ENCODE data around the gene SLC7A6. TPM values are rescaled to one million over a fixed set of nuclear protein-coding genes. Genes with fewer than 3 reads are reported as not detected.

The SLC7A6 gene
- total RNA-seq, 1 donor from 2014 or later, result 20.8 TPM

DNA sequence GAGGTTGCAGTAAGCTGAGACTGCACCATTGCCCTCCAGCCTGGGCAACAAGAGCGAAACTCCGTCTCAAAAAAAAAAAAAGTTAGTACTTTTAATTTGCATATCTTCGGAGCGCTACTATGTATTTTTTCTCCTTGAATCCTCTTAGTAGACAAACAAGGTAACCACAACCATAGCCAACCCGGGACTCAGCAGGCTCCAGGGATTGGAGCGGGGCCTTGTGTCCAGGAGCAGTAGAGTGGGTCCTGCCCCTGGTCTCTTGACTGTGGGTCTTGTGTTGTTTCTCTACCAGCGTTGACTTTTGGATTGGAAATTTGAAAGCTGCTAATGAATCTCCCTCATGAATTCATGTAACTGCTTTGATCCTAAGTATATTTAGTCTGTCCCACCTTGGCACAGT is 78.8 kb downstream of the SLC7A6 start:
- Mint-ChIP-seq H3K27me3 (ENCODE audit: unreplicated experiment) (peaks cover 1% of the 10 kb centered on the region), H3K27ac (ENCODE audit: unreplicated experiment) (no peak overlapping the region), H3K9me3 (ENCODE audit: unreplicated experiment) (no peaks in the 10 kb centered on the region), H3K36me3 (ENCODE audit: low read depth, unreplicated experiment) (peaks cover 39% of the 10 kb centered on the region), H3K4me3 (ENCODE audit: unreplicated experiment) (no peak overlapping the region), H3K4me1 (ENCODE audit: unreplicated experiment) (peaks cover 3% of the 10 kb centered on the region)
- TF ChIP-seq, protein P1, sequence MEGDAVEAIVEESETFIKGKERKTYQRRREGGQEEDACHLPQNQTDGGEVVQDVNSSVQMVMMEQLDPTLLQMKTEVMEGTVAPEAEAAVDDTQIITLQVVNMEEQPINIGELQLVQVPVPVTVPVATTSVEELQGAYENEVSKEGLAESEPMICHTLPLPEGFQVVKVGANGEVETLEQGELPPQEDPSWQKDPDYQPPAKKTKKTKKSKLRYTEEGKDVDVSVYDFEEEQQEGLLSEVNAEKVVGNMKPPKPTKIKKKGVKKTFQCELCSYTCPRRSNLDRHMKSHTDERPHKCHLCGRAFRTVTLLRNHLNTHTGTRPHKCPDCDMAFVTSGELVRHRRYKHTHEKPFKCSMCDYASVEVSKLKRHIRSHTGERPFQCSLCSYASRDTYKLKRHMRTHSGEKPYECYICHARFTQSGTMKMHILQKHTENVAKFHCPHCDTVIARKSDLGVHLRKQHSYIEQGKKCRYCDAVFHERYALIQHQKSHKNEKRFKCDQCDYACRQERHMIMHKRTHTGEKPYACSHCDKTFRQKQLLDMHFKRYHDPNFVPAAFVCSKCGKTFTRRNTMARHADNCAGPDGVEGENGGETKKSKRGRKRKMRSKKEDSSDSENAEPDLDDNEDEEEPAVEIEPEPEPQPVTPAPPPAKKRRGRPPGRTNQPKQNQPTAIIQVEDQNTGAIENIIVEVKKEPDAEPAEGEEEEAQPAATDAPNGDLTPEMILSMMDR (IDR thresholded peaks at IDR 0.05; ENCODE audit: unreplicated experiment), result no peak
- no peak for DNase-seq (ENCODE audit: low spot score)

DNA sequence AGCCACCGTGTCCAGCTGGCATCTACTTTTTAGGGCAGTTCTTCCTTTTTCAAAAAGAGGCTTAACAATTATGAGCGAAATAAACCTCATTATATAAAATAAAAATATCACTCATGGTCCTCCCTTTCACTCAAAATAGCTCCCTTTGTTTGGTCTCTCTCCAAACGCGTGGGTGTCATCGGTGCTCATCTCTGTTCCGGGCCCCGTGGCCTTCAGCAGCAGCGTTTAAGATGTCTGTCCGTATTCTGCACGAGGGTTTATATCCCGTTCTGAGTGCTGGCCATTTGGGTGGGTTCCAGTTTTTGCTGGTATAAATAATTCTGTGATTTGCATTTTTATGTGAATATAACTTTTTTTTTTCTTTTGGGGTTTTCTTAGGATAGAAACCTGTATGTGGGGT is 79.9 kb downstream of the SLC7A6 start:
- Mint-ChIP-seq H3K4me1 (ENCODE audit: unreplicated experiment) (no peaks in the 10 kb centered on the region), H3K27me3 (ENCODE audit: unreplicated experiment) (peaks cover 3% of the 10 kb centered on the region), H3K9me3 (ENCODE audit: unreplicated experiment) (no peaks in the 10 kb centered on the region), H3K4me3 (ENCODE audit: unreplicated experiment) (no peak overlapping the region), H3K27ac (ENCODE audit: unreplicated experiment) (no peak overlapping the region), H3K36me3 (ENCODE audit: low read depth, unreplicated experiment) (peaks cover 40% of the 10 kb centered on the region)
- no peak for DNase-seq (ENCODE audit: low spot score)
- TF ChIP-seq, protein P1 (IDR thresholded peaks at IDR 0.05; ENCODE audit: unreplicated experiment), result no peak

DNA sequence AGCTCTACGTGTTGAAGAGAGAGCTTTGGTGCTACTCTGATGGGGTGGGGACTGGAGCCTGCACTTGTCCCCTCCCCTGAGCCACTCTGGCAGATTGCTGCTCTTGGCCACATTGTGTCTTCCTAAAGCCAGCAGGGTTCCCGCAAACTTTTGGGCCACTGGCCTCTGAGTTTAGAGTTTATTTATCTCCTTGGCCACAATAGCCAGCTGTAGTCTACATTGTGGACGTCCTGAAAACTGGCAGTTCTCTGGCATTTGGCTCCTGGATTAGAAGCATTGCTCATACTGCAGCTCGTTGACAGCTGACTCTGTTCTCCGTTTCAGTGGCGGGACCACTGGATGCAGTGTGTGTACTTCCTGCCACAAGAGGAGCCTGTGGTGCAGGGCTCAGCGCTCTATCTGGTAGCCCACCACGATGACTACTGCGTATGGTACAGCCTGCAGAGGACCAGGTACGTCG is 81.1 kb downstream of the SLC7A6 start:
- H3K9me3 Mint-ChIP-seq (ENCODE audit: unreplicated experiment), result no peaks in the 10 kb centered on the region
- TF ChIP-seq, protein P1 (IDR thresholded peaks at IDR 0.05; ENCODE audit: unreplicated experiment), result no peak
- H3K27me3 Mint-ChIP-seq (ENCODE audit: unreplicated experiment), result peaks cover 4% of the 10 kb centered on the region
- H3K4me1 Mint-ChIP-seq (ENCODE audit: unreplicated experiment), result no peaks in the 10 kb centered on the region
- no peak for DNase-seq (ENCODE audit: low spot score)
- no peak overlapping the region for H3K4me3 Mint-ChIP-seq (ENCODE audit: unreplicated experiment)
- H3K27ac Mint-ChIP-seq (ENCODE audit: unreplicated experiment), result no peak overlapping the region
- H3K36me3 Mint-ChIP-seq (ENCODE audit: low read depth, unreplicated experiment), result peaks cover 35% of the 10 kb centered on the region

DNA sequence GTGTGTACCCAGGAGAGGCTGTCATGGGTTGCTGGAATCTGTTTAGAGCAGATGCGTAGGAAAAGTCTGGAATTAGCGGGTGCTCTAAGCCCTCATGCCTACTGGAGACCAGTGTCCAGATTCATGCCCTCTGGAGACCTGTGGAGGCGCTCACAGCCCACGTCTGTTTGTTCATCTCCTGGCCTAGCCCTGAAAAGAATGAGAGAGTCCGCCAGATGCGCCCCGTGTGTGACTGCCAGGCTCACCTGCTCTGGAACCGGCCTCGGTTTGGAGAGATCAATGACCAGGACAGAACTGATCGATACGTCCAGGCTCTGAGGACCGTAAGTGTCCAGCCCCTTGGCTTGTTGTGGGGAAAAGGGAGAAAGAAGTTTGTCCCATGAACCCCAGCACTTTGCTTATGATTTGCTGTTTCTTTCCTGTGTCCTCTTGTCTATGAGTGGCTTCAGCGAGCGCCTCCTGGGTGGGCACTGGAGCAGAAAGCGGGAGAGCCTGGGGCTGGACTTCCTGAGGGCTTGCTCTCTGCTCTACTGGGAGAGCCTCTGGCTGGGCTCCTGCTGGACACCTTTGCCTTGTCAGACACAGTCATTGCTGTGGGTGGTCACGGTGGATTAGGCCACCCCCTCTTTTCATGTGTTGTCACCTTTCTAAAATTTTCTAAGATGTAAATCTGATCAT is 81.8 kb downstream of the SLC7A6 start:
- TF ChIP-seq, protein P1 (IDR thresholded peaks at IDR 0.05; ENCODE audit: unreplicated experiment), result no peak
- Mint-ChIP-seq H3K9me3 (ENCODE audit: unreplicated experiment) (no peaks in the 10 kb centered on the region), H3K4me1 (ENCODE audit: unreplicated experiment) (no peaks in the 10 kb centered on the region), H3K27me3 (ENCODE audit: unreplicated experiment) (peaks cover 4% of the 10 kb centered on the region), H3K27ac (ENCODE audit: unreplicated experiment) (no peak overlapping the region), H3K4me3 (ENCODE audit: unreplicated experiment) (no peak overlapping the region), H3K36me3 (ENCODE audit: low read depth, unreplicated experiment) (peaks cover 32% of the 10 kb centered on the region)
- no peak for DNase-seq (ENCODE audit: low spot score)

DNA sequence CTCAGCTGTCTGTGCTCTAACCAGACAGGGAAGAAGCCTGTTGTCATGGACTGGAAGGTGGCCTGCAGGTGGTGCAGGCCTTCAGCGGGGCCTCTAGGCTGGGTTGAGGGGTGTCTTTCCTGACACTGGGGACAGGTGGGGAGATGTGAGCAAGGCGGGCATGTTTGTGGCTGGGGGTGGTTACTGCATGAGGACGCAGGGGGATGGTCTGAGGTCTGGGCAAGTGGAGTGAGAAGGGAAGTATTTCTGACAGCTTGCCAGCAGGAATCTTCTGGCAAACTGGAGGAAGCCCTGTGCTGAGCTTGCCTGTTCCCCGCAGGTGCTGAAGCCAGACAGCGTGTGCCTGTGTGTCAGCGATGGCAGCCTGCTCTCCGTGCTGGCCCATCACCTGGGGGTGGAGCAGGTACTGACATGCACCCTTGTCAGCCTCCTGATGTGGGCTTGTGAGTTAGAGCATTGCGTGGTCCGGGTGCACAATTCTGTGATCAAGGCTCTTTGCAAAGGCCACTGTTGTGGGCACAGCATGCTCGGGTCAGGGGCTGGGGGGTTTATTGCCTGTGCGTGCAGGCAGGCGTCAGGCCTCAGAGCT is 82.7 kb downstream of the SLC7A6 start:
- TF ChIP-seq, protein P1 (IDR thresholded peaks at IDR 0.05; ENCODE audit: unreplicated experiment), result no peak
- Mint-ChIP-seq H3K9me3 (ENCODE audit: unreplicated experiment) (no peaks in the 10 kb centered on the region), H3K36me3 (ENCODE audit: low read depth, unreplicated experiment) (peaks cover 38% of the 10 kb centered on the region), H3K27me3 (ENCODE audit: unreplicated experiment) (peaks cover 4% of the 10 kb centered on the region), H3K4me1 (ENCODE audit: unreplicated experiment) (no peaks in the 10 kb centered on the region), H3K27ac (ENCODE audit: unreplicated experiment) (no peak overlapping the region), H3K4me3 (ENCODE audit: unreplicated experiment) (no peak overlapping the region)
- DNase-seq (ENCODE audit: low spot score), result no peak
